Stimulated activated CD4-positive, alpha-beta T cell treated with anti-CD3 and anti-CD28 coated beads, Interleukin-4, amount 100 ng/mL, for 4 hours (primary cell): Measurements from ENCODE around the gene MAPKAP1.

ENCODE experiments used
- DNase-seq, 2 experiments: peaks; one replicate each; pipeline ENCODE4 v3.0.0-alpha.2; 2020

MAPKAP1 gene

DNA sequence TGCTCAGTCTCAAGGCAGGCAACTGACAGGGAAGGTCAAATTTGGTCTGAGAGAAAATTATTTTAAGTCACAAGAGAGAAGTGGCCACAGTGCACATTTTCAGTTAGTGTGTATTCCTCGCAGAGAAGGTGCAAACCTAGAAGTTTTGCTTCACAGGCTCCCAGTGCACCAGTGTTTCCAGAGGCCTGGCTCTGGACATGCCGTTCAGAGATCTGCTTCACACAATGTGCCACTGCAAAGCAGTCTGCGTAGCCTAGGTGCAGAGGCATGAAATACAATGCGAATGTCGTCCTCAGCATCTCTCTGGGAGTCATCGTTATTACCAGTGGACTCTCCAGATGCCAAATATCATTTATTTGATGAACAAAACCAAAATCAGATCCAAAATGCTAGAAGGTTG, 147.8 kb downstream of the MAPKAP1 start:
- DNase-seq = no peak

DNA sequence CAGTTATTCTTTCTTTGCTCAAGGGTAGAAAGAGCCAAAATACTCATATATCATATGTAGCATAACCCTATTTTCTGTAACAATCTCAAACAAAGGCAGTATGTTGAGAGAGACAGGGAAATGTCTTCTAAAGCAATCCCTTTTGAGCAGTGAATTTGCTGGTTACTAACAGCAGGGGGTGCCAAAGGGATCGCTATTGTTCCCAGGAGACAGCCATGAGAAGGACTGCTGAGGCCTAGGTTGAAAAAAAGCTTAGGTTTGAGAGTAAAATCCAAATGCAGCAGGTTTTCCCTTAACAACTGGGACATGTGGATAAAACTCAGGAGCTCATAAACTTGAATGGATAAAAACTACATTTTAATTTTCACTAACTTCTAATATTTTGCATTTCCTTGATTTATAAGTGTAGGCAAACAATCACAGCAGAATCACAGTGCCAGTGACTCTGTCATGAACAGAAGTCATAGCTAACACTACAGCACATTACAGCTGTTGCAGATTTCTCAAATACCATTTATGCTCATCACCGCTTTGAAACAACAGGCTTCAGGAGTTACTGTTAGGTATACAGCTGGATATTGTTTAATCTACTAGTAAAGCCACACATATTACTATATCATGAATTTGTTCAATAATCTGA, 148.4 kb downstream of the MAPKAP1 start:
- peak; percentile 26 to 39 for DNase-seq

- DNase-seq = no peak
These were observed 150.8 kb downstream of the MAPKAP1 start for GRCh38 chr9:125556046-125556721.

DNA sequence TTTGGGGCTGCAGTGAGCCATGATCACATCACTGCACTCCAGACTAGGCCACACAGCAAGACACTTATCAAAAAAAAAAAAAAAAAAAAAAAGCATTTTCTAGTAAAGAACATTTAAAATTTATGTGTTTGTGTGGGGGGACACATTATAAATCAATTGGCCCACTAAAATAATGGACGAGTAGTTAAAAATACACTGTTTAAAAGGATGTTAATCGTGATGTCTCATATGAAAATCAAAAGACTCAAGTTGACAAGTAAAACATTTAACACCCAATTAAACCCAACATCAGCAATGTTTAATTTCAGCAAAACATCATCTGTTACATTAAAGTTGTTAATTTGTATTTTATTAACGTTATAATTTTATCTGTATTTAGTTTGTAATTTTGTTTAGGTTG, 152.3 kb downstream of the MAPKAP1 start:
- DNase-seq = no peak

- DNase-seq = no peak
These were observed 155.2 kb downstream of the MAPKAP1 start for GRCh38 chr9:125551781-125552180.

GRCh38 chr9:125549891-125550885, 156.8 kb downstream of the MAPKAP1 start:
- no peak for DNase-seq

DNA sequence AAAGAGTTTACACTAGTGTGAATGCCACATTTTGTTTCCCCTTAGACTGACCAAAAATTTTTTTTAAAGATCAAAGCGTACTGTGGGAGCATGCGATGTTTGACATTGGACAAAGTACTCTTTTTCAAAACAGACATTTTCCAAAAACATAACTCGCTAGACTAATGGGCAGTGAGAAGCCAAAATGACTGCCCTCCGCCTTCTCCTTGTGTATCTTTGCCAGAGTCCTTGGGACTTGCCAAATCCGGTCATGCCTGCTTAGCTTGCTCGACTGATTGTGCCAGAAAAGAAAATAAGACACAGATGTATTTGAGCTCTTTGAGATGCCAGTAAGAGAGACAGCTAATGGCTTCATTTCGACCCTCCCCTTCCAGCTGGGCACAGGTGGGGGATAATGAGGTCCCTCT, 157.5 kb downstream of the MAPKAP1 start:
- DNase-seq = no peak

GRCh38 chr9:125549039-125549438, 158.0 kb downstream of the MAPKAP1 start:
- DNase-seq = no peak

DNA sequence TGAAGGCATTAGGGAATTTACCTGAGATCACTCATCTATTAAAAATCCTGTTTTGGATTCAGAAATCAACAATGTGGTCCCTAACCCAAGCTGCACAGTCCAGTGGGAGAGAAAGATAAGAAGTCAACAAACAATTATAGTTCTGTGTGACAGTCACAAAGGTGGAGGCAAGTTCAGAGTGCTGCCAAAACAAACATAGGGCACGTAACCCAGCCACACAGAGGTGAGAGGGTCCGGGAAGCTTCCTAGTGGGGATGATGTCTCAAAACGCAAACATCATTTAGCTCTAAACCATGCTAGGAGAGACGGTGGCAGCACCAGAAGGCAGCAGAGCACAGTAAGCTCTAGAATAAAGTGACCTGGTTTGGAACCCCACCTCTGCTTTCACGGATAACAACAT, 158.9 kb downstream of the MAPKAP1 start:
- no peak for DNase-seq

- no peak for DNase-seq
These were observed 159.6 kb downstream of the MAPKAP1 start for GRCh38 chr9:125547368-125547767.

- no peak for DNase-seq
These were observed 161.2 kb downstream of the MAPKAP1 start for GRCh38 chr9:125545845-125546244.

- DNase-seq = no peak
These were observed 161.9 kb downstream of the MAPKAP1 start for GRCh38 chr9:125544988-125545651.

GRCh38 chr9:125544484-125544883, 162.5 kb downstream of the MAPKAP1 start:
- no peak for DNase-seq

DNA sequence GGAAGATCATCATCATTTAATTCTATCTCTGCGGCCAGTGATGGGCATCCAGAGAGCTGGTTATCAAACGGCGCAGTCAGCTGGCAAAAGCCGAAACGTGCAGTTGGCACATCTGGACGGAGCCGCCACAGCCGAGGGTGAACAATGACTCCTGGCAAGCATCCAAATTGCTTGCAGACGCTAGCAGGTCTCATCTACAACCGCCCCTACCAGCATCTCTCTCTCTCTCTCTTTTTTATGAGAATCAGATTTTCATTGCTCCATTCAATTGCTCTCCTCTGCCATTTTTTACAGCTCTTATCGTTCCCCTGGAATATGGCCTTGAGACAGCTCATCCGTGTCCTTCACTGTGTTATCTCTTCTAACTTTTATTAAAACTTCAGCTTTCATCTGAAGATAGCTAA, 165.2 kb downstream of the MAPKAP1 start:
- no peak for DNase-seq

GRCh38 chr9:125540497-125540896, 166.5 kb downstream of the MAPKAP1 start:
- DNase-seq = no peak

DNA sequence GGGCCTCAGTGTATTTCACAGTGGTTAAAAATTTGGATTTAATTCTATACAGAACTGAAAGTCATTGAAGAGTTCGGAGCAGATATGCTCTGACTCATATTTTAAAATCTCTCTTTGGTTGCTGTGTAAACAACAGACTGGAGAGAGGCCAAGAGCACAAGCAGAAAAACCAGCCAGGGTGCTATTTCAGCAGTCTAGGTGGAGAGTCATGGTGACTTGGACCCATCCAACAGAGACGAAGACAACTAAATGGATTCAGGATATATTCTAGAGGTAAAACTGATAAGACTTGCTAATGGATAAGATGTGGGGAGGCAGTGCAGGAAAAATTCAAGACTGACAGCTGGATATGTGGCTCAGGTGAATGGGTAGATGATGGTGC, 168.9 kb downstream of the MAPKAP1 start:
- no peak for DNase-seq

GRCh38 chr9:125537442-125538091, 169.4 kb downstream of the MAPKAP1 start:
- no peak for DNase-seq

DNA sequence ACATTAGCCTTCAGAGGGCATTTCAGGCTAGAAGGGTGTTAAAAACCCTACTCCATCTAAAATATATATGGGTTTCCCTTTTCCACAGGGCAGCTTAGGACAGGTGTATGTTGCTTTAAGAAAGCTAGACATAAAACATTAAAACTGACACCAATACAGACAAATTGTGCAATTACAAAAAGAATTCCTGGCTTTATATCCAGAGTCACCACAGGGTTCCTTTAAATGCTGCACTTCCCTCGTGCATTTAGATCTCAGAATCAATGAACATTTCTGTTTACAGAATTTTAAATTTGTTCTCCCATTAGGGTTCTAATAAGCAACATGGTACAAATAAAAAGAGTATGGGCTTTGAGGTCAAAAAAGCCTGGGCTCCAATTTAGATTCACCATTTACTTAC, 170.2 kb downstream of the MAPKAP1 start:
- DNase-seq = no peak

DNA sequence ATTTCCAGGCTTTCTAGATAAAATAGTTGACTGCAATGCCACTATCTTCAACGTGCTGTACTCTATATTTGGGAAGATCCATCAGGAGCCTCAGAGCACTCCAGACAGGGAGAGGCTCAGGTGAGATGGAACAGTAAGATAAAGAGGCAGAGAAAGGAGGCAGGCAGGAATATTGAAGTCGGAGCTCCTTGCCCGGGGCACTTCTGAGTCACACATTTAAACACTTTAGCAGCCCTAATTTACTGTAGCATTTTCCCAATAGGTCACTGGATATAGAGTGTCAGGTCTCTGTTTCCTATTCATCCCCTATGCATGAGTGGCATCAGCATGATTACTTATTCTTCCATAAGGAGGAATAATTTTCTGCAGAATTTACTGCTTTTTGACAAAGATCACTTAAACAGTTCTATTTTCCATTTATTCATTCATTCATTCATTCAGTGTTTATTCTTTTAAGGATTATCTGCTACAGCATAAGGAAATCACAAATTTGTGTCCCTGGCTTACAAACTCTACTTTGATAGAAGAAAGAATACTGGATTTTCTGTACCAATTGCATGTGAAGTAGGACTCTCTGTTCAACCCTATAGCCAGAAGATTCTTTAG, 170.7 kb downstream of the MAPKAP1 start:
- DNase-seq = no peak

DNA sequence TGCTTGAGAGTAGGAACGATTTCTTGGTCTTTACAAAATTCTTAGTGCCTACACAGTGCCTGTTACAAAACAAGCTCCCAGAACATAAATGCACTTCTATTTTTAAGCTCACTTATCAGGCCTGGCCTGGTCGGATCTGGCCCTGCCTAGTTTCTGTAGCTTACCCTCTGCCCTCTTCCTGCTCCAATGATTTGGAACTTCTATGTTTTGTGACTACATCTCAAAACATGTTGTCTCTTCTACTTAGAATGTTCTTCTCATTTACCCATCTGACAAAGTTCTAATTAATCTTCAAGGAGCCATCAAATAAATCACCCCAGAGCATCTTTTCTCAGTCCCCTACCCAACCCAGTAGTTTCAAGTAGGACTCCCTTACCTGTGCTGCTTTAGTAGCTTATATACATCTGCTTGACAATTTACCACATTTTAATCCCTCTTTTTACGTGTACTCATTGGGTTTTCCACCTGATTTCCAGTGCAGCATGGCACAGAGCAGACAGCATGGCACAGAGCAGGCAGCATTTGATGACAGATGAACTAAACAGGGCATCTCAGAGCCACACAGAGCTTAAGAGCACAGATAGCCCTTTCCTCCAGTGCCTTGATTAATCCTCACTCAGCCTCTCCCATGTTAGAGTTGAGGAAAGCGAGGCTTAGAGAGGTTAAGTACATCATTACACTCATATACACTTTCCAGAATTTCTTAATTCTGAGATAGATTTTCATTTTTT, 171.9 kb downstream of the MAPKAP1 start:
- DNase-seq = no peak
